ENCODE results near the gene ZBTB40. TPM values are rescaled to one million over a fixed set of nuclear protein-coding genes. Genes with fewer than 3 reads are reported as not detected.

Gene ZBTB40
- total and polyA plus RNA-seq, 10 of the 15 experiments (the other 5 are each of a cell fraction or from before 2014, with no cell fraction given) = 1.9 to 14.4 (median 9.0) TPM

- TF ChIP-seq, protein P1, sequence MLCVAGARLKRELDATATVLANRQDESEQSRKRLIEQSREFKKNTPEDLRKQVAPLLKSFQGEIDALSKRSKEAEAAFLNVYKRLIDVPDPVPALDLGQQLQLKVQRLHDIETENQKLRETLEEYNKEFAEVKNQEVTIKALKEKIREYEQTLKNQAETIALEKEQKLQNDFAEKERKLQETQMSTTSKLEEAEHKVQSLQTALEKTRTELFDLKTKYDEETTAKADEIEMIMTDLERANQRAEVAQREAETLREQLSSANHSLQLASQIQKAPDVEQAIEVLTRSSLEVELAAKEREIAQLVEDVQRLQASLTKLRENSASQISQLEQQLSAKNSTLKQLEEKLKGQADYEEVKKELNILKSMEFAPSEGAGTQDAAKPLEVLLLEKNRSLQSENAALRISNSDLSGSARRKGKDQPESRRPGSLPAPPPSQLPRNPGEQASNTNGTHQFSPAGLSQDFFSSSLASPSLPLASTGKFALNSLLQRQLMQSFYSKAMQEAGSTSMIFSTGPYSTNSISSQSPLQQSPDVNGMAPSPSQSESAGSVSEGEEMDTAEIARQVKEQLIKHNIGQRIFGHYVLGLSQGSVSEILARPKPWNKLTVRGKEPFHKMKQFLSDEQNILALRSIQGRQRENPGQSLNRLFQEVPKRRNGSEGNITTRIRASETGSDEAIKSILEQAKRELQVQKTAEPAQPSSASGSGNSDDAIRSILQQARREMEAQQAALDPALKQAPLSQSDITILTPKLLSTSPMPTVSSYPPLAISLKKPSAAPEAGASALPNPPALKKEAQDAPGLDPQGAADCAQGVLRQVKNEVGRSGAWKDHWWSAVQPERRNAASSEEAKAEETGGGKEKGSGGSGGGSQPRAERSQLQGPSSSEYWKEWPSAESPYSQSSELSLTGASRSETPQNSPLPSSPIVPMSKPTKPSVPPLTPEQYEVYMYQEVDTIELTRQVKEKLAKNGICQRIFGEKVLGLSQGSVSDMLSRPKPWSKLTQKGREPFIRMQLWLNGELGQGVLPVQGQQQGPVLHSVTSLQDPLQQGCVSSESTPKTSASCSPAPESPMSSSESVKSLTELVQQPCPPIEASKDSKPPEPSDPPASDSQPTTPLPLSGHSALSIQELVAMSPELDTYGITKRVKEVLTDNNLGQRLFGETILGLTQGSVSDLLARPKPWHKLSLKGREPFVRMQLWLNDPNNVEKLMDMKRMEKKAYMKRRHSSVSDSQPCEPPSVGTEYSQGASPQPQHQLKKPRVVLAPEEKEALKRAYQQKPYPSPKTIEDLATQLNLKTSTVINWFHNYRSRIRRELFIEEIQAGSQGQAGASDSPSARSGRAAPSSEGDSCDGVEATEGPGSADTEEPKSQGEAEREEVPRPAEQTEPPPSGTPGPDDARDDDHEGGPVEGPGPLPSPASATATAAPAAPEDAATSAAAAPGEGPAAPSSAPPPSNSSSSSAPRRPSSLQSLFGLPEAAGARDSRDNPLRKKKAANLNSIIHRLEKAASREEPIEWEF (IDR thresholded peaks at IDR 0.05; ENCODE audit: insufficient replicate concordance, low read depth, low read length) = no peak
- TF ChIP-seq JUNB (IDR thresholded peaks at IDR 0.05) (no peak), SREBF1 (IDR thresholded peaks at IDR 0.05; ENCODE audit: low read length) (no peak), LARP7 (IDR thresholded peaks at IDR 0.05) (no peak)
- TF ChIP-seq, protein P2, sequence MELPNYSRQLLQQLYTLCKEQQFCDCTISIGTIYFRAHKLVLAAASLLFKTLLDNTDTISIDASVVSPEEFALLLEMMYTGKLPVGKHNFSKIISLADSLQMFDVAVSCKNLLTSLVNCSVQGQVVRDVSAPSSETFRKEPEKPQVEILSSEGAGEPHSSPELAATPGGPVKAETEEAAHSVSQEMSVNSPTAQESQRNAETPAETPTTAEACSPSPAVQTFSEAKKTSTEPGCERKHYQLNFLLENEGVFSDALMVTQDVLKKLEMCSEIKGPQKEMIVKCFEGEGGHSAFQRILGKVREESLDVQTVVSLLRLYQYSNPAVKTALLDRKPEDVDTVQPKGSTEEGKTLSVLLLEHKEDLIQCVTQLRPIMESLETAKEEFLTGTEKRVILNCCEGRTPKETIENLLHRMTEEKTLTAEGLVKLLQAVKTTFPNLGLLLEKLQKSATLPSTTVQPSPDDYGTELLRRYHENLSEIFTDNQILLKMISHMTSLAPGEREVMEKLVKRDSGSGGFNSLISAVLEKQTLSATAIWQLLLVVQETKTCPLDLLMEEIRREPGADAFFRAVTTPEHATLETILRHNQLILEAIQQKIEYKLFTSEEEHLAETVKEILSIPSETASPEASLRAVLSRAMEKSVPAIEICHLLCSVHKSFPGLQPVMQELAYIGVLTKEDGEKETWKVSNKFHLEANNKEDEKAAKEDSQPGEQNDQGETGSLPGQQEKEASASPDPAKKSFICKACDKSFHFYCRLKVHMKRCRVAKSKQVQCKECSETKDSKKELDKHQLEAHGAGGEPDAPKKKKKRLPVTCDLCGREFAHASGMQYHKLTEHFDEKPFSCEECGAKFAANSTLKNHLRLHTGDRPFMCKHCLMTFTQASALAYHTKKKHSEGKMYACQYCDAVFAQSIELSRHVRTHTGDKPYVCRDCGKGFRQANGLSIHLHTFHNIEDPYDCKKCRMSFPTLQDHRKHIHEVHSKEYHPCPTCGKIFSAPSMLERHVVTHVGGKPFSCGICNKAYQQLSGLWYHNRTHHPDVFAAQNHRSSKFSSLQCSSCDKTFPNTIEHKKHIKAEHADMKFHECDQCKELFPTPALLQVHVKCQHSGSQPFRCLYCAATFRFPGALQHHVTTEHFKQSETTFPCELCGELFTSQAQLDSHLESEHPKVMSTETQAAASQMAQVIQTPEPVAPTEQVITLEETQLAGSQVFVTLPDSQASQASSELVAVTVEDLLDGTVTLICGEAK (IDR thresholded peaks at IDR 0.05; ENCODE audit: borderline replicate concordance) = no peak
These were observed 33.2 kb downstream of the ZBTB40 start (continued) for GRCh38 chr1:22484706-22485345.

Data from GM12878 (cell line).